ENCODE data around the gene GOLGA6C. TPM values are rescaled to one million over a fixed set of nuclear protein-coding genes. Genes with fewer than 3 reads are reported as not detected.
"Not testable (repeated sequence)": the region's sequence is repeated elsewhere in the genome, so short reads cannot be mapped to it uniquely, and the experiment has no call there.

GOLGA6C gene
- total RNA-seq, 1 experiment from 2014 or later: not detected

GRCh38 chr15:75252285-75252684 is 5.8 kb upstream of the GOLGA6C start:
- RAD21 ChIA-PET (ENCODE audit: low non-redundant PET in 1 of 2, low total read pairs in 2 of 2, uncharacterized antibody in 2 of 2, unreplicated experiment in 2 of 2); intact Hi-C loops (cut with micrococcal nuclease); CTCF ChIA-PET; DNase-seq (ENCODE audit: low read depth, low spot score); H3K36me3 ChIP-seq (ENCODE audit: control insufficient read depth in 1 of 2, insufficient read depth in 2 of 2, low read length in 2 of 2); H3K4me2 ChIP-seq (ENCODE audit: low read length); H3K79me2 ChIP-seq (ENCODE audit: insufficient read depth, low read length); H3K9me3 ChIP-seq (ENCODE audit: control insufficient read depth in 1 of 2, insufficient read depth in 1 of 2, low read depth in 1 of 2, low read length in 2 of 2); H3K9ac ChIP-seq (ENCODE audit: low read length); H3K27ac ChIP-seq (ENCODE audit: low read depth, low read length); H3K4me1 ChIP-seq (ENCODE audit: control insufficient read depth in 1 of 2, insufficient read depth in 2 of 2, low read length in 2 of 2); H3K4me3 ChIP-seq (replicated peaks in 1 of 2; ENCODE audit: low read depth in 1 of 2, low read length in 2 of 2); BruUV-seq (replicated peaks); H4K20me1 ChIP-seq (ENCODE audit: insufficient read depth); H3K9me2 ChIP-seq (ENCODE audit: insufficient read depth): not testable (repeated sequence)
- POLR2A ChIA-PET: interaction anchor here (0.7 kb wide), 1 partner anchor 55 kb away, joined by 3 read pairs; no protein-coding TSS in a partner anchor
- Histone ChIP-seq H3K27me3 (ENCODE audit: insufficient read depth, low read length) (peaks cover 25% of the 10 kb centered on the region), H2AFZ (ENCODE audit: low read depth, low read length, poor library complexity, severe bottlenecking) (peak overlapping the region; percentile 1)
- ATAC-seq: peak; percentile 83
- peak in 1 of 3 experiments; percentile 35; a peak in 1 of 6 replicates for TF ChIP-seq CTCF (IDR thresholded peaks at IDR 0.05 in 2 of 3, conservative IDR thresholded peaks at IDR 0.05 in 1 of 3; ENCODE audit: borderline replicate concordance in 1 of 3, insufficient read depth in 1 of 3, low read depth in 2 of 3, low read length in 2 of 3)
- TF ChIP-seq RAD21 (IDR thresholded peaks at IDR 0.05; ENCODE audit: low read depth): peak; percentile 34; the same call in 1 of the 2 replicates

GRCh38 chr15:75258620-75259343 is 648 bp downstream of the GOLGA6C start:
- H4K20me1 ChIP-seq (ENCODE audit: insufficient read depth); POLR2A ChIA-PET; ATAC-seq; RAD21 ChIA-PET (ENCODE audit: low non-redundant PET in 1 of 2, low total read pairs in 2 of 2, uncharacterized antibody in 2 of 2, unreplicated experiment in 2 of 2); H3K27ac ChIP-seq (ENCODE audit: low read depth, low read length); DNase-seq (ENCODE audit: low read depth, low spot score); H3K9me2 ChIP-seq (ENCODE audit: insufficient read depth); H3K4me2 ChIP-seq (ENCODE audit: low read length); H3K79me2 ChIP-seq (ENCODE audit: insufficient read depth, low read length); H3K27me3 ChIP-seq (ENCODE audit: insufficient read depth, low read length); H3K9me3 ChIP-seq (ENCODE audit: control insufficient read depth in 1 of 2, insufficient read depth in 1 of 2, low read depth in 1 of 2, low read length in 2 of 2); intact Hi-C loops (cut with micrococcal nuclease); BruUV-seq (replicated peaks); H3K36me3 ChIP-seq (ENCODE audit: control insufficient read depth in 1 of 2, insufficient read depth in 2 of 2, low read length in 2 of 2); H3K9ac ChIP-seq (ENCODE audit: low read length); H3K4me1 ChIP-seq (ENCODE audit: control insufficient read depth in 1 of 2, insufficient read depth in 2 of 2, low read length in 2 of 2); CTCF ChIA-PET; H2AFZ ChIP-seq (ENCODE audit: low read depth, low read length, poor library complexity, severe bottlenecking); H3K4me3 ChIP-seq (replicated peaks in 1 of 2; ENCODE audit: low read depth in 1 of 2, low read length in 2 of 2): not testable (repeated sequence)

GRCh38 chr15:75259873-75260272 is 1.7 kb downstream of the GOLGA6C start:
- H2AFZ ChIP-seq (ENCODE audit: low read depth, low read length, poor library complexity, severe bottlenecking); POLR2A ChIA-PET; H4K20me1 ChIP-seq (ENCODE audit: insufficient read depth); ATAC-seq; H3K4me2 ChIP-seq (ENCODE audit: low read length); H3K9me2 ChIP-seq (ENCODE audit: insufficient read depth); DNase-seq (ENCODE audit: low read depth, low spot score); H3K4me3 ChIP-seq (replicated peaks in 1 of 2; ENCODE audit: low read depth in 1 of 2, low read length in 2 of 2); H3K27me3 ChIP-seq (ENCODE audit: insufficient read depth, low read length); H3K79me2 ChIP-seq (ENCODE audit: insufficient read depth, low read length); H3K27ac ChIP-seq (ENCODE audit: low read depth, low read length); RAD21 ChIA-PET (ENCODE audit: low non-redundant PET in 1 of 2, low total read pairs in 2 of 2, uncharacterized antibody in 2 of 2, unreplicated experiment in 2 of 2); H3K9ac ChIP-seq (ENCODE audit: low read length); H3K36me3 ChIP-seq (ENCODE audit: control insufficient read depth in 1 of 2, insufficient read depth in 2 of 2, low read length in 2 of 2); H3K9me3 ChIP-seq (ENCODE audit: control insufficient read depth in 1 of 2, insufficient read depth in 1 of 2, low read depth in 1 of 2, low read length in 2 of 2); BruUV-seq (replicated peaks); CTCF ChIA-PET; intact Hi-C loops (cut with micrococcal nuclease); H3K4me1 ChIP-seq (ENCODE audit: control insufficient read depth in 1 of 2, insufficient read depth in 2 of 2, low read length in 2 of 2): not testable (repeated sequence)

GRCh38 chr15:75273751-75274359 is 15.7 kb downstream of the GOLGA6C start:
- BruUV-seq (replicated peaks); H3K9me2 ChIP-seq (ENCODE audit: insufficient read depth); intact Hi-C loops (cut with micrococcal nuclease); H3K79me2 ChIP-seq (ENCODE audit: insufficient read depth, low read length); DNase-seq (ENCODE audit: low read depth, low spot score); H3K4me1 ChIP-seq (ENCODE audit: control insufficient read depth in 1 of 2, insufficient read depth in 2 of 2, low read length in 2 of 2); H2AFZ ChIP-seq (ENCODE audit: low read depth, low read length, poor library complexity, severe bottlenecking); H3K9ac ChIP-seq (ENCODE audit: low read length); H3K9me3 ChIP-seq (ENCODE audit: control insufficient read depth in 1 of 2, insufficient read depth in 1 of 2, low read depth in 1 of 2, low read length in 2 of 2); H3K36me3 ChIP-seq (ENCODE audit: control insufficient read depth in 1 of 2, insufficient read depth in 2 of 2, low read length in 2 of 2); H3K27me3 ChIP-seq (ENCODE audit: insufficient read depth, low read length); H4K20me1 ChIP-seq (ENCODE audit: insufficient read depth); H3K27ac ChIP-seq (ENCODE audit: low read depth, low read length); H3K4me2 ChIP-seq (ENCODE audit: low read length); H3K4me3 ChIP-seq (replicated peaks in 1 of 2; ENCODE audit: low read depth in 1 of 2, low read length in 2 of 2); RAD21 ChIA-PET (ENCODE audit: low non-redundant PET in 1 of 2, low total read pairs in 2 of 2, uncharacterized antibody in 2 of 2, unreplicated experiment in 2 of 2); POLR2A ChIA-PET: not testable (repeated sequence)
- ATAC-seq: peak; percentile 46
- CTCF ChIA-PET: interaction anchor here (1.1 to 1.3 kb wide), 3 partner anchors 952 to 967 kb away, joined by 3 to 9 read pairs (median 3); no protein-coding TSS in a partner anchor
